Smooth muscle cell (in vitro differentiated cells): Measurements from ENCODE around the gene MUS81. TPM values are rescaled to one million over a fixed set of nuclear protein-coding genes. Genes with fewer than 3 reads are reported as not detected.

Source experiments
- DNase-seq: peaks from one replicate; lab custom pipeline; 2025; ENCODE audit not compliant: unreplicated experiment; lab: John Stamatoyannopoulos, UW
- H2AFZ ChIP-seq: fragments of 200-600 bp; sonication (generic); 2 replicates; pipeline ENCODE4 v1.6.0; 2016; ENCODE audit warnings: antibody characterized with exemption, low read depth, mild to moderate bottlenecking
- H3F3A ChIP-seq: fragments of 200-600 bp; sonication (generic); 2 replicates; pipeline ENCODE4 v1.6.0; 2017; ENCODE audit warnings: antibody characterized with exemption, low read depth
- H3K27ac ChIP-seq: fragments of 200-600 bp; sonication (generic); 2 replicates; pipeline ENCODE4 v1.5.1; 2016; ENCODE audit warnings: low read depth, mild to moderate bottlenecking
- H3K27me3 ChIP-seq: fragments of 200-600 bp; sonication (generic); 2 replicates; pipeline ENCODE4 v1.6.1; 2016; ENCODE audit warnings: low read depth, mild to moderate bottlenecking
- H3K36me3 ChIP-seq: fragments of 200-600 bp; sonication (generic); 2 replicates; pipeline ENCODE4 v1.5.1; 2016; ENCODE audit warnings: low read depth
- H3K4me1 ChIP-seq: fragments of 200-600 bp; sonication (generic); 2 replicates; pipeline ENCODE4 v1.5.1; 2016; ENCODE audit warnings: low read depth
- H3K4me2 ChIP-seq: fragments of 200-600 bp; sonication (generic); 2 replicates; pipeline ENCODE4 v1.6.0; 2016; ENCODE audit warnings: mild to moderate bottlenecking
- H3K4me3 ChIP-seq: fragments of 200-600 bp; sonication (generic); 2 replicates; pipeline ENCODE4 v1.5.1; 2016; ENCODE audit warnings: mild to moderate bottlenecking
- H3K79me2 ChIP-seq: fragments of 200-600 bp; sonication (generic); 2 replicates; pipeline ENCODE4 v1.6.0; 2016; ENCODE audit warnings: low read depth, mild to moderate bottlenecking
- H3K9ac ChIP-seq: fragments of 200-600 bp; sonication (generic); 2 replicates; pipeline ENCODE4 v1.6.0; 2016; ENCODE audit warnings: low read depth
- H3K9me3 ChIP-seq: fragments of 200-600 bp; sonication (generic); replicated peaks from 2 replicates; pipeline ENCODE4 v1.5.1; 2016; ENCODE audit warnings: low read depth
- H4K20me1 ChIP-seq: fragments of 200-600 bp; sonication (generic); 2 replicates; pipeline ENCODE4 v1.6.0; 2016; ENCODE audit warnings: low read depth
- CTCF ChIP-seq: fragments of 200-600 bp; sonication (generic); IDR thresholded peaks from 2 replicates; pipeline ENCODE4 v1.5.1; 2017; ENCODE audit warnings: borderline replicate concordance, mild to moderate bottlenecking, antibody characterized with exemption; ENCODE audit not compliant: insufficient read depth, poor library complexity, severe bottlenecking
- WGBS: methylation state at CpG from one replicate; pipeline ENCODE4 v1.1.7; 2016; ENCODE audit warnings: low lambda C conversion rate; 5-methylcytosine and 5-hydroxymethylcytosine counted together
- polyA plus RNA-seq: library from polyadenylated mRNA; unstranded; fragments of >200 nt; fragmentation: Nextera tagmentation; extraction: Ambion mirVana; gene quantifications from 2 replicates; pipeline ENCODE4 v1.2.1, GENCODE V29; 2016
- total RNA-seq: library from RNA; depleted of rRNA; stranded (reverse); fragments of >200 nt; gene quantifications from 2 replicates; pipeline ENCODE4 v1.2.3, GENCODE V29; 2014

MUS81 gene
- total and polyA plus RNA-seq, 2 experiments from 2014 or later, result 35.1 to 39.6 TPM

- Histone ChIP-seq H2AFZ (no peak overlapping the region), H3K27me3 (no peaks in the 10 kb centered on the region), H3F3A (no peaks in the 10 kb centered on the region), H3K4me2 (peak overlapping the region; percentile 90), H3K9ac (no peak overlapping the region), H3K4me3 (peak overlapping the region; percentile 73), H3K9me3 (no peaks in the 10 kb centered on the region), H3K27ac (no peak overlapping the region), H3K4me1 (peaks cover 14% of the 10 kb centered on the region), H3K79me2 (no peaks in the 10 kb centered on the region), H4K20me1 (no peaks in the 10 kb centered on the region), H3K36me3 (no peaks in the 10 kb centered on the region)
- no peak for TF ChIP-seq CTCF
- WGBS, result 56% methylated on average over 6 of the region's 6 CpGs
- no peak for DNase-seq
These were observed 26.0 kb upstream of the MUS81 start for GRCh38 chr11:65834202-65834601.

- no peak overlapping the region for H3K4me2 ChIP-seq
- H3K36me3 ChIP-seq, result no peaks in the 10 kb centered on the region
- DNase-seq, result no peak
- no peaks in the 10 kb centered on the region for H4K20me1 ChIP-seq
- no peak for TF ChIP-seq CTCF
- H3F3A ChIP-seq, result no peaks in the 10 kb centered on the region
- no peak overlapping the region for H3K9ac ChIP-seq
- no peak overlapping the region for H2AFZ ChIP-seq
- H3K9me3 ChIP-seq, result no peaks in the 10 kb centered on the region
- WGBS, result 96% methylated on average over 4 of the region's 4 CpGs
- H3K27me3 ChIP-seq, result no peaks in the 10 kb centered on the region
- H3K4me1 ChIP-seq, result no peaks in the 10 kb centered on the region
- no peak overlapping the region for H3K4me3 ChIP-seq
- H3K79me2 ChIP-seq, result no peaks in the 10 kb centered on the region
- H3K27ac ChIP-seq, result no peak overlapping the region
These were observed 18.1 kb upstream of the MUS81 start for GRCh38 chr11:65842144-65842543.

- no peak for DNase-seq
- TF ChIP-seq CTCF, result no peak
- Histone ChIP-seq H3K9me3 (no peaks in the 10 kb centered on the region), H3K9ac (no peak overlapping the region), H3K27me3 (no peaks in the 10 kb centered on the region), H3K4me3 (no peak overlapping the region), H3K27ac (no peak overlapping the region), H4K20me1 (no peaks in the 10 kb centered on the region), H2AFZ (no peak overlapping the region), H3K4me2 (no peak overlapping the region), H3K36me3 (no peaks in the 10 kb centered on the region), H3K79me2 (no peaks in the 10 kb centered on the region), H3F3A (no peaks in the 10 kb centered on the region), H3K4me1 (no peaks in the 10 kb centered on the region)
- WGBS, result 81% methylated on average over 3 of the region's 3 CpGs
These were observed 16.4 kb upstream of the MUS81 start for GRCh38 chr11:65843811-65844210.

- H3K4me1 ChIP-seq, result no peaks in the 10 kb centered on the region
- H3F3A ChIP-seq, result no peaks in the 10 kb centered on the region
- H4K20me1 ChIP-seq, result no peaks in the 10 kb centered on the region
- no peaks in the 10 kb centered on the region for H3K79me2 ChIP-seq
- no peak overlapping the region for H3K4me2 ChIP-seq
- WGBS, result 90% methylated on average over 10 of the region's 10 CpGs
- no peaks in the 10 kb centered on the region for H3K36me3 ChIP-seq
- no peaks in the 10 kb centered on the region for H3K9me3 ChIP-seq
- no peak for DNase-seq
- no peak for TF ChIP-seq CTCF
- H3K9ac ChIP-seq, result no peak overlapping the region
- no peak overlapping the region for H2AFZ ChIP-seq
- no peak overlapping the region for H3K4me3 ChIP-seq
- no peaks in the 10 kb centered on the region for H3K27me3 ChIP-seq
- no peak overlapping the region for H3K27ac ChIP-seq
These were observed 15.9 kb upstream of the MUS81 start for GRCh38 chr11:65844231-65844872.
